PC-3 (cell line): ENCODE results near the gene THAP7. TPM values are rescaled to one million over a fixed set of nuclear protein-coding genes. Genes with fewer than 3 reads are reported as not detected.

Experiments
- ATAC-seq: fragments of 200-7000 bp; cut with Tn5 transposase; 2 replicates; pipeline ENCODE4 v1.9.1; 2020; ENCODE audit warnings: mild to moderate bottlenecking, moderate library complexity
- BruUV-seq: library from RNA; stranded (reverse); fragments of 400-500 nt; replicated peaks from 2 replicates; lab custom pipeline; 2021; lab: Mats Ljungman, UMichigan
- CTCF ChIA-PET: fragments of 300-600 bp; sonication (Branson Sonifier 250); formaldehyde crosslinking; loops from one replicate; lab custom pipeline; 2022; ENCODE audit warnings: antibody characterized with exemption; lab: Charles Lee
- POLR2A ChIA-PET: fragments of 300-600 bp; sonication (Branson Sonifier 250); formaldehyde crosslinking; loops from one replicate; lab custom pipeline; 2022; ENCODE audit warnings: antibody characterized with exemption; ENCODE audit not compliant: unreplicated experiment; lab: Charles Lee
- DNase-seq: peaks from one replicate; pipeline ENCODE4 v3.0.0-alpha.2; 2015
- H2AFZ ChIP-seq: fragments of 300-600 bp; sonication (generic); 2 replicates; pipeline ENCODE4 v1.6.0; 2016; ENCODE audit warnings: antibody characterized with exemption, low read length
- H3F3A ChIP-seq: fragments of 300-600 bp; sonication (generic); one replicate; pipeline ENCODE4 v1.6.0; 2017; ENCODE audit warnings: antibody characterized with exemption, low read length, control low read depth, mild to moderate bottlenecking; ENCODE audit not compliant: unreplicated experiment
- H3K27ac ChIP-seq: fragments of 300-600 bp; sonication (generic); 2 replicates; pipeline ENCODE4 v1.5.1; 2016; ENCODE audit warnings: mild to moderate bottlenecking, low read length
- H3K27me3 ChIP-seq: fragments of 300-600 bp; sonication (generic); 2 replicates; pipeline ENCODE4 v1.6.1; 2016; ENCODE audit warnings: low read length, mixed read lengths
- H3K36me3 ChIP-seq: fragments of 300-600 bp; sonication (generic); 2 replicates; pipeline ENCODE4 v1.6.1; 2016; ENCODE audit warnings: low read depth, mixed run types, low read length, mixed read lengths
- H3K4me1 ChIP-seq: fragments of 300-600 bp; sonication (generic); 2 replicates; pipeline ENCODE4 v1.5.1; 2016; ENCODE audit warnings: low read length; ENCODE audit not compliant: insufficient read depth
- H3K4me2 ChIP-seq: fragments of 300-600 bp; sonication (generic); 2 replicates; pipeline ENCODE4 v1.6.0; 2016; ENCODE audit warnings: low read length
- H3K4me3 ChIP-seq: fragments of 300-600 bp; sonication (generic); 2 replicates; pipeline ENCODE4 v1.5.1; 2016; ENCODE audit warnings: mild to moderate bottlenecking, low read length, mixed read lengths
- H3K79me2 ChIP-seq: fragments of 300-600 bp; sonication (generic); 2 replicates; pipeline ENCODE4 v1.6.1; 2017; ENCODE audit warnings: low read length, mixed read lengths
- H3K9ac ChIP-seq: fragments of 300-600 bp; sonication (generic); 2 replicates; pipeline ENCODE4 v1.6.0; 2016; ENCODE audit warnings: mild to moderate bottlenecking, low read length
- H3K9me2 ChIP-seq: fragments of 300-600 bp; sonication (generic); replicated peaks from 2 replicates; pipeline ENCODE4 v1.6.1; 2016; ENCODE audit warnings: mixed run types, low read length, mixed read lengths
- H3K9me3 ChIP-seq: fragments of 300-600 bp; sonication (generic); 2 replicates; pipeline ENCODE4 v1.6.1; 2016; ENCODE audit warnings: low read length, mixed read lengths
- H4K20me1 ChIP-seq: fragments of 300-600 bp; sonication (generic); 2 replicates; pipeline ENCODE4 v1.6.1; 2016; ENCODE audit warnings: low read length, mixed read lengths
- CTCF ChIP-seq: fragments of 300-600 bp; sonication (generic); conservative IDR thresholded peaks from 2 replicates; pipeline ENCODE4 v1.5.1; 2017; ENCODE audit warnings: antibody characterized with exemption, low read depth, mild to moderate bottlenecking, low read length
- EZH2 ChIP-seq: fragments of 300-600 bp; sonication (generic); IDR thresholded peaks from one replicate; pipeline ENCODE4 v1.6.1; 2017; ENCODE audit warnings: antibody characterized with exemption, mild to moderate bottlenecking, low read length; ENCODE audit not compliant: unreplicated experiment
- EZH2phosphoT487 ChIP-seq: fragments of 300-600 bp; sonication (generic); IDR thresholded peaks from 2 replicates; pipeline ENCODE4 v1.6.1; 2018; ENCODE audit warnings: mild to moderate bottlenecking, antibody characterized with exemption, low read length, borderline replicate concordance
- intact Hi-C: fragments of 100-400 bp; cut with micrococcal nuclease; formaldehyde crosslinking; loops from 2 replicates; pipeline ENCODE4 v1.9.0; 2023
- total RNA-seq: library from RNA; depleted of rRNA; stranded (reverse); fragments of >200 nt; gene quantifications from 2 replicates; pipeline ENCODE4 v1.2.3, GENCODE V29; 2014

The THAP7 gene
- total RNA-seq, 1 experiment from 2014 or later, result 43.0 TPM

- H3K4me2 ChIP-seq, result no peak overlapping the region
- no peak overlapping the region for H3K27ac ChIP-seq
- H3K27me3 ChIP-seq, result no peaks in the 10 kb centered on the region
- H3K79me2 ChIP-seq, result no peaks in the 10 kb centered on the region
- no peaks in the 10 kb centered on the region for H3K9me3 ChIP-seq
- H4K20me1 ChIP-seq, result no peaks in the 10 kb centered on the region
- H3K4me3 ChIP-seq, result no peak overlapping the region
- 0 out of 2 replicates have a peak, but pooled peaks cover 1% of the 10 kb centered on the region for H3K4me1 ChIP-seq
- no TSS peak for BruUV-seq
- DNase-seq (no peak), ATAC-seq (no peak)
- POLR2A ChIA-PET, result no interaction called here
- no peak overlapping the region for H3K9ac ChIP-seq
- H3K36me3 ChIP-seq, result no peaks in the 10 kb centered on the region
- H2AFZ ChIP-seq, result no peak overlapping the region
- intact Hi-C loops, result no loop called here
- TF ChIP-seq CTCF (no peak), EZH2phosphoT487 (no peak), EZH2 (no peak)
- CTCF ChIA-PET, result no interaction called here
- H3K9me2 ChIP-seq, result no peaks in the 10 kb centered on the region
- H3F3A ChIP-seq, result no peaks in the 10 kb centered on the region
These were observed 36.5 kb upstream of the THAP7 start for GRCh38 chr22:21038405-21038804.

- Histone ChIP-seq H3K4me2 (no peak overlapping the region), H3K9me3 (no peaks in the 10 kb centered on the region), H3K4me3 (no peak overlapping the region), H3K9ac (no peak overlapping the region), H4K20me1 (no peaks in the 10 kb centered on the region), H3K4me1 (no peaks in the 10 kb centered on the region), H3K36me3 (no peaks in the 10 kb centered on the region), H2AFZ (no peak overlapping the region), H3K79me2 (no peaks in the 10 kb centered on the region), H3K27me3 (no peaks in the 10 kb centered on the region), H3K27ac (no peak overlapping the region), H3K9me2 (no peaks in the 10 kb centered on the region), H3F3A (no peaks in the 10 kb centered on the region)
- no peak for TF ChIP-seq CTCF
- TF ChIP-seq EZH2, result no peak
- no peak for TF ChIP-seq EZH2phosphoT487
- ChIA-PET POLR2A (no interaction called here), CTCF (no interaction called here)
- intact Hi-C loops, result no loop called here
- no TSS peak for BruUV-seq
- ATAC-seq (no peak), DNase-seq (no peak)
These were observed 33.1 kb upstream of the THAP7 start for GRCh38 chr22:21034989-21035388.

- no peak overlapping the region for H3K4me2 ChIP-seq
- BruUV-seq, result no TSS peak
- ATAC-seq (no peak), DNase-seq (no peak)
- no peaks in the 10 kb centered on the region for H3K36me3 ChIP-seq
- H4K20me1 ChIP-seq, result no peaks in the 10 kb centered on the region
- H3K79me2 ChIP-seq, result no peaks in the 10 kb centered on the region
- no peak overlapping the region for H2AFZ ChIP-seq
- no peak overlapping the region for H3K27ac ChIP-seq
- H3K9ac ChIP-seq, result no peak overlapping the region
- intact Hi-C loops, result no loop called here
- ChIA-PET CTCF (no interaction called here), POLR2A (no interaction called here)
- no peaks in the 10 kb centered on the region for H3K9me2 ChIP-seq
- H3K4me1 ChIP-seq, result no peaks in the 10 kb centered on the region
- no peaks in the 10 kb centered on the region for H3K9me3 ChIP-seq
- H3F3A ChIP-seq, result no peaks in the 10 kb centered on the region
- H3K27me3 ChIP-seq, result no peaks in the 10 kb centered on the region
- TF ChIP-seq EZH2phosphoT487 (no peak), CTCF (no peak), EZH2 (no peak)
- no peak overlapping the region for H3K4me3 ChIP-seq
These were observed 32.0 kb upstream of the THAP7 start for GRCh38 chr22:21033895-21034294.
